Large intestine (tissue), 3 donors: ENCODE measurements around the gene KIAA1755. TPM values are rescaled to one million over a fixed set of nuclear protein-coding genes. Genes with fewer than 3 reads are reported as not detected.
"Not testable (repeated sequence)": the region's sequence is repeated elsewhere in the genome, so short reads cannot be mapped to it uniquely, and the experiment has no call there.

Source experiments
- DNase-seq, 2 donors: peaks; one replicate each; pipeline versions ENCODE4 v3.0.0 to v3.0.0-alpha.2; 2013
- H3K27ac ChIP-seq: one replicate; pipeline ENCODE4 v1.5.1; 2013; ENCODE audit warnings: low read length
- H3K27me3 ChIP-seq: 2 replicates; pipeline ENCODE4 v1.6.1; 2013; ENCODE audit warnings: low read length; ENCODE audit not compliant: control insufficient read depth, insufficient read depth
- H3K36me3 ChIP-seq: 2 replicates; pipeline ENCODE4 v1.6.1; 2013; ENCODE audit warnings: low read length; ENCODE audit not compliant: control insufficient read depth, insufficient read depth
- H3K4me1 ChIP-seq: one replicate; pipeline ENCODE4 v1.6.1; 2013; ENCODE audit warnings: low read length; ENCODE audit not compliant: control insufficient read depth, insufficient read depth
- H3K4me3 ChIP-seq: one replicate; pipeline ENCODE4 v1.5.1; 2013; ENCODE audit warnings: low read length
- H3K9me3 ChIP-seq: one replicate; pipeline ENCODE4 v1.6.1; 2013; ENCODE audit warnings: mild to moderate bottlenecking, low read depth, low read length, moderate library complexity; ENCODE audit not compliant: control insufficient read depth
- WGBS: methylation state at CpG from one replicate; pipeline ENCODE4 v1.1.5; 2013; ENCODE audit warnings: low lambda C conversion rate; ENCODE audit not compliant: insufficient coverage; 5-methylcytosine and 5-hydroxymethylcytosine counted together
- polyA plus RNA-seq: library from polyadenylated mRNA; unstranded; fragments of 120-200 nt; gene quantifications from one replicate; pipeline ENCODE4 v1.2.1, GENCODE V29; 2013

The KIAA1755 gene
- polyA plus RNA-seq, 1 donor = 8.4 TPM

DNA sequence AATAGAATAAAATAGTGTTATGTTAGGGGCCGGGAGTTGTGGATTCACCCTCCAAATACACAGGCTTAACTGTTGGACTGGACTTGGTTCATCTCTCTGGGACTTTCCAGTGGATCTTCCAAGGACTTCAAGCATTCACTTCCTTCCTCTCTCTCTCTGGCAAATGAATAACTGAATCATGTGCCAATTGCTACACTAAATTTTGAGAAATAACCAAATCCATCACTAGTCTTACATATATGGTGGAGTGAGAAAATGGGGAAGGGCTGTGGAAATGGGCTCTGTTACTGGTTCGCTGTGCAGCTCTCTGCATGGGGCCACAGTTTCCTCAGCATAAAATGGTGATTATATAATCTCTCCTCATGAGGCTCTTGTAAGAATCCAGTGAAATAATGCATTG, 6.8 kb upstream of the KIAA1755 start:
- WGBS = no CpG with 5 or more reads among the region's 2 CpGs
- no peaks in the 10 kb centered on the region for H3K4me1 ChIP-seq
- no peaks in the 10 kb centered on the region for H3K36me3 ChIP-seq

GRCh38 chr20:38266426-38266825, 5.9 kb upstream of the KIAA1755 start:
- H3K27me3 ChIP-seq = peaks cover 17% of the 10 kb centered on the region
- no peak overlapping the region for H3K27ac ChIP-seq
- H3K4me1 ChIP-seq = no peaks in the 10 kb centered on the region
- no peaks in the 10 kb centered on the region for H3K9me3 ChIP-seq
- DNase-seq = no peak
- 90% methylated on average over 2 of the region's 2 CpGs for WGBS
- H3K36me3 ChIP-seq = no peaks in the 10 kb centered on the region
- H3K4me3 ChIP-seq = no peak overlapping the region

More for the DNA sequence above, 6.8 kb upstream of the KIAA1755 start:
- no peak overlapping the region for H3K4me3 ChIP-seq
- no peaks in the 10 kb centered on the region for H3K9me3 ChIP-seq
- H3K27me3 ChIP-seq = peaks cover 12% of the 10 kb centered on the region
- H3K27ac ChIP-seq = no peak overlapping the region
- no peak for DNase-seq

DNA sequence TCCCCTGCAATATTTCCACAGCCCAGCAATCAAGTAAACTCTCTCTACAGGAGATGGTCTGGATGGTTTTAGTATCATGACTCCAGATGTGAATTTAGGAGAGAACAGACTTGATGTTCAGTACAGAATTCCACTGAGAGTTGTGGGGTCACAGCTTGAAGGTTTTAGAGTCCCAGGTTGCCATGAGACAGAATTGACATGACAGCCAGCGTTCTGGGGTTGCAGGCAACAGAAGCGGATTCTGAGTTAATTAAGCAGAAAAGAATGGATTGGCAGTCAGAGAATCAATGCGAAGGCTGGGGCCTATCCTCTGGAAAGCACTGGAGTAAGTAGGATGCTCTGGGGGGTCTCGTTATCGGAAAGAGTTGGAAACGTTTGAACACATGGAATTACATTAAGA, 2.4 kb upstream of the KIAA1755 start:
- peaks cover 2% of the 10 kb centered on the region for H3K9me3 ChIP-seq
- peaks cover 34% of the 10 kb centered on the region for H3K27me3 ChIP-seq
- H3K36me3 ChIP-seq = no peaks in the 10 kb centered on the region
- WGBS = 73% methylated on average over 2 of the region's 6 CpGs
- H3K27ac ChIP-seq = no peak overlapping the region
- no peak overlapping the region for H3K4me3 ChIP-seq
- H3K4me1 ChIP-seq = no peaks in the 10 kb centered on the region
- no peak for DNase-seq

- H3K36me3 ChIP-seq = no peaks in the 10 kb centered on the region
- DNase-seq = no peak
- no peaks in the 10 kb centered on the region for H3K4me1 ChIP-seq
- no peak overlapping the region for H3K27ac ChIP-seq
- peak overlapping the region; percentile 16 for H3K4me3 ChIP-seq
- WGBS = no CpG with 5 or more reads among the region's 8 CpGs
- H3K9me3 ChIP-seq = peaks cover 2% of the 10 kb centered on the region
- H3K27me3 ChIP-seq = peaks cover 34% of the 10 kb centered on the region
Observed at GRCh38 chr20:38261054-38261390, 487 bp upstream of the KIAA1755 start.

GRCh38 chr20:38260025-38260377, 534 bp downstream of the KIAA1755 start:
- Histone ChIP-seq H3K27me3 (peaks cover 36% of the 10 kb centered on the region), H3K36me3 (no peaks in the 10 kb centered on the region), H3K4me1 (no peaks in the 10 kb centered on the region), H3K4me3 (peak overlapping the region; percentile 43), H3K9me3 (peaks cover 2% of the 10 kb centered on the region), H3K27ac (peak overlapping the region; percentile 53)
- DNase-seq = no peak
- WGBS = no CpG with 5 or more reads among the region's 5 CpGs

DNA sequence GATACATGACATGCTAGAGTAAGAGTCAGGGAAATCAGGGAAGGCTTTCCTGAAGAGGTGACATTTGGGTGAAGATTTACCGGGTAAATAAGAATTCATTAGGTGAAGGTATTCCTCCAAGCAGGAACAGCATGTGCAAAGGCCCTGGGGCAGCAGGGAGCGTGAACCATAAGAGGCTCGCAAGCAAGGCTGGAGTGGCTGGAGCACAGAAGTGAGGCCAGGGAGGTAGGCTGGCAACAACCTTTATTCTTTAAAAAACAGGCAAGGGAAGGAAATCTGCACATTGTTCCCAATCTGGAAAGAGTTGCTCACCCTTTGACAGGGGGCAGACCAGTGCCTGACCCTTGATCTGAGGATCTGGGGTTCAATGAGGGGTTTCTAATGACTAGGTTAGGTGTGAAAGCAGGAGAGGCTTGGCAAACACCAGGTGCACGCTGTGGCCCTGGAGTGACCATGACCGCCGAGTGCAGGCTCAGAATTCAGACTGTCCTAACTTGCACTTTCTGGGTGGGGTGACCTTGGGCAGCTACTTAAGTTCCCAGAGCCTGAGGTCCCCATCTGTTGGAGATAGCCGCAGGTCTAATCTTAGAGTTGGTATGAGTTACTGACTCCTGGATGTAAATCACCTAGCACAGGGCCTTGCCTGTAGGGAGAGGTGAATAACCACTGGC, 1.9 kb downstream of the KIAA1755 start:
- H3K27me3 ChIP-seq = peaks cover 36% of the 10 kb centered on the region
- no peak for DNase-seq
- H3K4me1 ChIP-seq = no peaks in the 10 kb centered on the region
- no peak overlapping the region for H3K4me3 ChIP-seq
- H3K36me3 ChIP-seq = no peaks in the 10 kb centered on the region
- no peak overlapping the region for H3K27ac ChIP-seq
- 80% methylated on average over 1 of the region's 7 CpGs for WGBS
- H3K9me3 ChIP-seq = peaks cover 2% of the 10 kb centered on the region

DNA sequence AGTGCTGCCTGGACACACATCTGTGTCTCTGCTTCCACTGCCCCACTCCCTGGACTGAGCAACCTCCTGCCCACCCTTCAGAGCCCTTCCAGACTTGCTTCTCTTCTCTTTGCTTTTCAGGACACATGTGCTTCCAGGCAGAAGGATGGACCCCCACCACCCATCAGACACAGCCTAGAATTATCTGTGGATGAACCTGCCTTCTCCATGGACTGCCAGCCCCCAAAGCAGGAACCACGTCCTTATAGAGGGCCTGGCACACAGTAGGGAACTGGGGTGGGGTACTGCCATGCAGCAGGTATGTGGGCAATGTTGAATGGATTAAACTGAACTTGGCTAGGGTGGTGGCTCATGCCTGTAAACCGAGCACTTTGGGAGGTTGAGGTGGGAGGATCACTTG, 3.6 kb downstream of the KIAA1755 start:
- H3K36me3 ChIP-seq = no peaks in the 10 kb centered on the region
- DNase-seq = no peak
- peaks cover 30% of the 10 kb centered on the region for H3K27me3 ChIP-seq
- no peaks in the 10 kb centered on the region for H3K4me1 ChIP-seq
- WGBS = no CpG with 5 or more reads among the region's 2 CpGs
- H3K27ac ChIP-seq = no peak overlapping the region
- peaks cover 2% of the 10 kb centered on the region for H3K9me3 ChIP-seq
- no peak overlapping the region for H3K4me3 ChIP-seq

GRCh38 chr20:38256021-38256420, 4.5 kb downstream of the KIAA1755 start:
- 78% methylated on average over 1 of the region's 4 CpGs for WGBS
- peaks cover 2% of the 10 kb centered on the region for H3K9me3 ChIP-seq
- DNase-seq = no peak
- H3K4me3 ChIP-seq = no peak overlapping the region
- peaks cover 22% of the 10 kb centered on the region for H3K27me3 ChIP-seq
- no peak overlapping the region for H3K27ac ChIP-seq
- H3K36me3 ChIP-seq = no peaks in the 10 kb centered on the region
- no peaks in the 10 kb centered on the region for H3K4me1 ChIP-seq

DNA sequence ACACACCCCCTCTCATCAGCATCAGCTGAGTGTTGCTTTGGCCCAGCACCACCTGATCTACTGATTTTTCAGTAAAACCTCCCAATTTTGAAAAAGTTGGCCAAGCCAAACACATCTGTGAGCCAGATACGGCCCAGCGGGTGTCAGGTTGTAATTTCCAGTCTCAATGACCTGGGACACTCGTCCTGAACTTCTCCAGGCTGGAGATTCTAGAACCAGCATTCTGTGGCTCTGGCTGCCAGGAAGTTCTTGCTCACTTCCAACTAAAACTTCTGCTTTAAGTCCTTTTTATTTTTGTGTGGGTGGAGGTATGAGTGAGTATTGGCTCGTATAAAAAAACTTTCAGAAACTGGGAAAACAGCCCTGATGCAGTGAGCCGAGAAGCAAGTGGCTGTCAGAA, 5.1 kb downstream of the KIAA1755 start:
- no peaks in the 10 kb centered on the region for H3K36me3 ChIP-seq
- no peaks in the 10 kb centered on the region for H3K4me1 ChIP-seq
- WGBS = no CpG with 5 or more reads among the region's 5 CpGs
- DNase-seq = no peak
- peaks cover 18% of the 10 kb centered on the region for H3K27me3 ChIP-seq
- no peak overlapping the region for H3K4me3 ChIP-seq
- H3K9me3 ChIP-seq = no peaks in the 10 kb centered on the region
- H3K27ac ChIP-seq = no peak overlapping the region

DNA sequence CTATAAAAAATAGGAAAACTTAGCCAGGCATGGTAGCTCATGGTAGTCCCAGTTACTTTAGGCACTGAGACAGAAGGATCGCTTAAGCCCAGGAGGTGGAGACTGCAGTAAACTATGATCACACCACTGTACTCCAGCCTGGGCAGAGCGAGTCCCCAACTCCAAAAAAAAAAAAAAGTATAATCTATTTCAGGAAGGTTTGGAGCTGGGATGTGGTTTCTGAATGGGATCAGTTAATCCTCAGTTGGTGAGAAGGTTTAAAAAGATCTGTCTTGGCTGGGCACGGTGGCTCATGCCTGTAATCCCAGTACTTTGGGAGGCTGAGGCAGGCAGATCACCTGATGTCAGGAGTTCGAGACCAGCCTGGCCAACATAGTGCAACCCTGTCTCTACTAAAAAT, 5.9 kb downstream of the KIAA1755 start:
- not testable (repeated sequence) for DNase-seq, H3K9me3 ChIP-seq, H3K36me3 ChIP-seq, H3K4me1 ChIP-seq, H3K27ac ChIP-seq, H3K4me3 ChIP-seq
- no CpG with 5 or more reads among the region's 4 CpGs for WGBS
- peaks cover 10% of the 10 kb centered on the region for H3K27me3 ChIP-seq

DNA sequence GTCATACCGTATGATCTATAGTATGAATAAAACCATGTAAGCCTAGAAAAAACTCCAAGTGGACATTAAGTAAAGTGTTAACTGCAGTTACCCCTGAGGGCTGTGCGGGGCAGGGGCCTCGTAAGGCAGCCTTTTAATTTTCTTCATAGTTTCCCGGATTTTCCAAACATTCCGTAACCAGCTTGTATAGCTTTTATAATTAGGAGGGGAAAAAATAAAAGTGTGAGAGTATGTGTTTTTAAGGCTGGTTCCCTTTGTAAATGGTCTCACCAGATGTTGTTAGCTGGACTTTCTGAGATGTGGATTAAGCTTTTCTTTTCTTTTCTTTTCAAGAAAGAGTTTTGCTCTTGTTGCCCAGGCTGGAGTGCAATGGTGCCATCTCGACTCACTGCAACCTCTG, 7.0 kb downstream of the KIAA1755 start:
- WGBS = 40% methylated on average over 1 of the region's 6 CpGs
- peaks cover 4% of the 10 kb centered on the region for H3K27me3 ChIP-seq
- no peak overlapping the region for H3K27ac ChIP-seq
- no peaks in the 10 kb centered on the region for H3K9me3 ChIP-seq
- H3K4me1 ChIP-seq = no peaks in the 10 kb centered on the region
- H3K36me3 ChIP-seq = no peaks in the 10 kb centered on the region
- DNase-seq = no peak
- H3K4me3 ChIP-seq = no peak overlapping the region
